ENCODE results near the gene CNOT6.
"Not testable (repeated sequence)": the region's sequence is repeated elsewhere in the genome, so short reads cannot be mapped to it uniquely, and the experiment has no call there.

Gene CNOT6

GRCh38 chr5:180522330-180522729, 28.2 kb downstream of the CNOT6 start:
- no peak for TF ChIP-seq ZFX (IDR thresholded peaks at IDR 0.05; ENCODE audit: borderline replicate concordance)
- no peak for TF ChIP-seq CTCF (IDR thresholded peaks at IDR 0.05)
- no peak overlapping the region for H3K27ac ChIP-seq

GRCh38 chr5:180523629-180524466, 29.7 kb downstream of the CNOT6 start:
- TF ChIP-seq CTCF (IDR thresholded peaks at IDR 0.05) (no peak), ZFX (IDR thresholded peaks at IDR 0.05; ENCODE audit: borderline replicate concordance) (no peak)
- H3K27ac ChIP-seq: no peak overlapping the region

DNA sequence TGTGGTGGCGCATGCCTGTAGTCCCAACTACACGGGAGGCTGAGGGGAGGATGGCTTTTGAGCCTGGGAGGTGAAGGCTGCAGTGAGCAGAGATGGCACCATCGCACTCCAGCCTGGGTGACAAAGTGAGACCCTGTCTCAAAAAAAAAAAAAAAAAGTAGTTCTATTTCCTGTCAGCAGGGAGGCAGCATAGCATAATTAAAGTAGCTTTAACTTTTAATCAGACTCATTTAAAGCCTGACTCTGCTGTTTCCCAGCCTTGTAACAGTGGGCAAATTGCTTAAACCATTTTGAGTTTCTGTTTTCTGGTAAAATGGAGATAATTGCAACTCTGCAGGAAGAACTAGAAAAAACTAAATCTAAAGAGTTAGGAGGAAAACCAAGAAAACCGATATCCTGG, 31.2 kb downstream of the CNOT6 start:
- TF ChIP-seq CTCF (IDR thresholded peaks at IDR 0.05): no peak
- no peak for TF ChIP-seq ZFX (IDR thresholded peaks at IDR 0.05; ENCODE audit: borderline replicate concordance)
- no peak overlapping the region for H3K27ac ChIP-seq

DNA sequence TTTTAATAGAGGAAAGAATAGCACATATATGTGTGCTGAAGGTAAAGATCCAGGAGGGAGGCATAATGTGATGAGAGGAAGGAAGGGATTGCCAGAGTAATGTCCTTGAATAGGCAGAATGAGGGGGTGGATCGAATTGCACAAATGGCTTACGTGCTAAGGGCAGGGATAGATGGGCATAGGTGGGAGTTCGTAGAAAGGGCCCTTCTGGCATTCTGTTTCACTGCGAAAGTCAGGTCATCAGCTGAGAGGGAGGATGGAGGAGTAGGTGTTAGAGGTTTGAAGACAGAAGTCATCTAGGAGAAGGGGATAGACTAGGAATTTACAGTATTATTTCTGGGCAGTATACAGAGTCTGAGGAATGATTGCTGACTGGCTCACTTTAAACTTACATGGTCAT, 32.1 kb downstream of the CNOT6 start:
- TF ChIP-seq CTCF (IDR thresholded peaks at IDR 0.05) (no peak), ZFX (IDR thresholded peaks at IDR 0.05; ENCODE audit: borderline replicate concordance) (no peak)
- H3K27ac ChIP-seq: no peak overlapping the region

- H3K27ac ChIP-seq: no peak overlapping the region
- TF ChIP-seq ZFX (IDR thresholded peaks at IDR 0.05; ENCODE audit: borderline replicate concordance) (no peak), CTCF (IDR thresholded peaks at IDR 0.05) (no peak)
These were observed 33.5 kb downstream of the CNOT6 start for GRCh38 chr5:180527659-180528058.

- not testable (repeated sequence) for H3K27ac ChIP-seq
These were observed 36.9 kb downstream of the CNOT6 start for GRCh38 chr5:180531036-180531585.

DNA sequence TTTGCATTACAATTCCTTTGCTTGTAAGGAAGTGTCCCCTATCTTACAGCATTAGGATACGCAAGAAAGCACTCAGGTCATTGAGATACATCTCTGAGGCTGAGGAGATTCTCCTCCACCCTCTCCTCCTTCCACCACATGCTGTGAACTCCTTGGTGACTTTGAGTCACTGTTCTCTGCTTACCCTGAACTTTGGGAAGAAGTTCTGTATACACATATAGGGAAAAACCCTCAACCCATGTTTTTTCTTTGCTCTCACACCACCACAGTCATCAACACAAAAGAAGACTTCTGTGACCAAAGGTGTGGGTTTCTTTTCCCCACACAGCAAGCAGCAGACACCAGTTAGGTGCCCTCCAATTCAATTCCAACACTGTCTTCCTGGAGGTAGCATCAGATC, 38.1 kb downstream of the CNOT6 start:
- TF ChIP-seq ZFX (IDR thresholded peaks at IDR 0.05; ENCODE audit: borderline replicate concordance) (no peak), CTCF (IDR thresholded peaks at IDR 0.05) (no peak)
- no peak overlapping the region for H3K27ac ChIP-seq
